CD4-positive, alpha-beta T cell (primary cell): ENCODE data around the gene ADSS1. TPM values are rescaled to one million over a fixed set of nuclear protein-coding genes. Genes with fewer than 3 reads are reported as not detected.

Source experiments
- ATAC-seq: fragments of 200-7000 bp; cut with Tn5 transposase; one replicate; pipeline ENCODE4 v1.10.0; 2022; ENCODE audit warnings: mild to moderate bottlenecking; ENCODE audit not compliant: poor library complexity
- CTCF ChIA-PET: fragments of 350-600 bp; sonication (Branson Sonifier 250); formaldehyde crosslinking; loops from one replicate; lab custom pipeline; 2021; ENCODE audit warnings: antibody characterized with exemption, inconsistent platforms; lab: Charles Lee
- POLR2A ChIA-PET: fragments of 350-600 bp; sonication (Branson Sonifier 250); formaldehyde crosslinking; loops from one replicate; lab custom pipeline; 2021; ENCODE audit warnings: antibody characterized with exemption, inconsistent platforms; lab: Charles Lee
- DNase-seq, 14 experiments: peaks; one replicate each; pipeline ENCODE4 v3.0.0-alpha.2; 2013 to 2020; ENCODE audit warnings: mixed read lengths in 2 of 14
- H3K27ac ChIP-seq, 2 donors: one replicate each; pipeline versions ENCODE4 v1.5.1 to v1.7.0; 2013; ENCODE audit warnings: low read length in 2 of 2, low read depth in 1 of 2, mild to moderate bottlenecking in 1 of 2
- H3K27me3 ChIP-seq, 2 experiments: 1 replicate in 1 of 2; 2 replicates in 1 of 2; pipeline versions ENCODE4 v1.6.1 to v1.7.0; 2013; ENCODE audit warnings: low read length in 2 of 2, control low read depth in 1 of 2, mild to moderate bottlenecking in 1 of 2, moderate library complexity in 1 of 2; ENCODE audit not compliant: insufficient read depth in 2 of 2, control insufficient read depth in 1 of 2
- H3K36me3 ChIP-seq: one replicate; pipeline ENCODE4 v1.6.1; 2013; ENCODE audit warnings: low read length, control low read depth; ENCODE audit not compliant: insufficient read depth
- H3K4me1 ChIP-seq: one replicate; pipeline ENCODE4 v1.6.1; 2013; ENCODE audit warnings: low read length, control low read depth; ENCODE audit not compliant: insufficient read depth
- H3K4me3 ChIP-seq: one replicate; pipeline ENCODE4 v1.5.1; 2013; ENCODE audit warnings: mild to moderate bottlenecking, low read length, moderate library complexity
- H3K9me3 ChIP-seq, 2 experiments: 1 replicate in 1 of 2; 2 replicates in 1 of 2; pipeline versions ENCODE4 v1.6.1 to v1.7.0; 2013; ENCODE audit warnings: low read length in 2 of 2, mild to moderate bottlenecking in 2 of 2, control low read depth in 1 of 2, moderate library complexity in 1 of 2; ENCODE audit not compliant: control insufficient read depth in 1 of 2, insufficient read depth in 1 of 2
- H3K27ac Mint-ChIP-seq: one replicate; pipeline ENCODE4 v1.8.0; 2020; ENCODE audit warnings: mixed read lengths
- H3K27me3 Mint-ChIP-seq: one replicate; pipeline ENCODE4 v1.8.0; 2021; ENCODE audit warnings: mixed read lengths
- H3K36me3 Mint-ChIP-seq: one replicate; pipeline ENCODE4 v1.8.0; 2021; ENCODE audit warnings: low read depth, mixed read lengths
- H3K4me1 Mint-ChIP-seq: one replicate; pipeline ENCODE4 v1.8.0; 2021; ENCODE audit warnings: low read depth, mixed read lengths
- H3K4me3 Mint-ChIP-seq: one replicate; pipeline ENCODE4 v1.8.0; 2020; ENCODE audit warnings: mild to moderate bottlenecking, mixed read lengths
- H3K9me3 Mint-ChIP-seq: one replicate; pipeline ENCODE4 v1.8.0; 2020; ENCODE audit warnings: mixed read lengths
- CTCF ChIP-seq: fragments of 200-600 bp; IDR thresholded peaks from one replicate; pipeline ENCODE4 v1.8.0; 2022; ENCODE audit warnings: antibody characterized with exemption, mild to moderate bottlenecking
- intact Hi-C, 2 experiments: fragments of 100-400 bp; cut with DNase I in 1 of 2; cut with micrococcal nuclease in 1 of 2; formaldehyde crosslinking; loops; one replicate each; pipeline versions ENCODE4 v1.15.1 to v1.9.0; 2023 to 2025; cut with DNase I, micrococcal nuclease
- total RNA-seq, 174 experiments: library from RNA in 2 of 174; stranded (reverse) in 2 of 174; gene quantifications; one replicate each; pipeline ENCODE4 v1.2.3 and lab custom pipeline; 2021 to 2026

Gene ADSS1
- total RNA-seq, 2 experiments from 2014 or later = 2.0 to 2.7 TPM

- H3K9me3 ChIP-seq = no peaks in the 10 kb centered on the region
- intact Hi-C loops = no loop called here
- no peaks in the 10 kb centered on the region for H3K36me3 Mint-ChIP-seq
- H3K4me3 ChIP-seq = no peak overlapping the region
- no peaks in the 10 kb centered on the region for H3K9me3 Mint-ChIP-seq
- no peaks in the 10 kb centered on the region for H3K27me3 Mint-ChIP-seq
- DNase-seq = peak in 1 of 14 experiments; percentile 17
- H3K27ac ChIP-seq = no peak overlapping the region
- peak overlapping the region; percentile 45 for H3K4me3 Mint-ChIP-seq
- CTCF ChIA-PET = no interaction called here
- no peak for ATAC-seq
- H3K4me1 ChIP-seq = peaks cover 24% of the 10 kb centered on the region
- H3K4me1 Mint-ChIP-seq = peaks cover 8% of the 10 kb centered on the region
- H3K27ac Mint-ChIP-seq = no peak overlapping the region
- no peaks in the 10 kb centered on the region for H3K27me3 ChIP-seq
- no peak for TF ChIP-seq CTCF
- no peaks in the 10 kb centered on the region for H3K36me3 ChIP-seq
- POLR2A ChIA-PET = interaction anchor here (1.0 to 3.1 kb wide), 4 partner anchors 8 to 18 kb away, joined by 3 to 11 read pairs (median 6); partner anchors contain the start of gene INF2
Measured at GRCh38 chr14:104678901-104679705, 44.9 kb upstream of the ADSS1 start.

- ChIA-PET CTCF (interaction anchor here (0.9 kb wide), 1 partner anchor 14 kb away, joined by 4 read pairs; no protein-coding TSS in a partner anchor), POLR2A (no interaction called here)
- peaks cover 28% of the 10 kb centered on the region for H3K4me1 ChIP-seq
- peak in 2 of 14 experiments; percentile 46 to 58 for DNase-seq
- Mint-ChIP-seq H3K4me3 (peak overlapping the region; percentile 45), H3K27me3 (no peaks in the 10 kb centered on the region), H3K27ac (no peak overlapping the region), H3K9me3 (no peaks in the 10 kb centered on the region), H3K36me3 (no peaks in the 10 kb centered on the region), H3K4me1 (peaks cover 15% of the 10 kb centered on the region)
- no peaks in the 10 kb centered on the region for H3K9me3 ChIP-seq
- ATAC-seq = no peak
- no peaks in the 10 kb centered on the region for H3K36me3 ChIP-seq
- H3K4me3 ChIP-seq = no peak overlapping the region
- TF ChIP-seq CTCF = no peak
- intact Hi-C loops = no loop called here
- H3K27ac ChIP-seq = no peak overlapping the region
- H3K27me3 ChIP-seq = no peaks in the 10 kb centered on the region
Measured at GRCh38 chr14:104680056-104680805, 43.8 kb upstream of the ADSS1 start.

DNA sequence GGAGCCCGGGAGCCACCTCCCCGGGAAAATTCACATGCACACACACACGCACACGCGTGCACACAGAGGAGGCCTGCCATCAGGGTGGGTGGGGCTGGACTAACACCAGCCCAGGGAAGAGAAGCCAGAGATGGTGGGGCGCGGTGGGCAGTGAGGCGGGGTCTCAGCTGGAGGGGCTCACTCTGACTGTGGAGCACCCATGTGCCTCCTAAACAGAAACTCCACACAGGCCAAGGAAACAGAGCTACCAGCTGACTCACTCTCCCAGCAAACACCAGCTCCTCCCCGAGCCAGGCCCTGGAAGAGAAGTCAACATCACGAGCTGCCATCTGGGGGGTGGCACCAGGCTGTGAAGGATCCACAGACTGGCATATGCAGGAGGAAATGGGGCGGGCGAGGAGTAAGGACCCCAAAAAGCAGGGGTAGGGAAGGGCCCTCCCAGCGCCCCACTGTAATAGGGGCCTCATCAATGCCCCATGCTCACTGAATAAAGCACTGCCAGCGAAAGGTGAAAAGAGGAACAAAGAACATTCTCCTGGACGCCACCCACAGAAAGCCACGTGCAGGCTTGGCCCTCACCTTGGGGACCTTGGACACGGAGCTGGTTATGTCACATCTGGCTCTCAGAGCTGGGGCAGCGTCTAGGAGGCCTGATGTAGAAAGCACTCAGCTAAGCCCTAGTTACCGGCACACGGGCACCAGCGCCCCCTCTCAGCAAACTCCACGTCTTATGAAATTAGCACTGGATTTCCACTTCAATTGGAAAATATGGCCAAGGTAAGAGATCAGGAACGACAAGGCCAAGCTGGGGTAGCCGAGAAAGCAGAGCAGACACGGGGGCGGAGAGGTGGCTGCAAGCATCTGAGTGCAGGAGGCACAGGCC lies 43.0 kb upstream of the ADSS1 start:
- CTCF ChIA-PET = no interaction called here

More for the DNA sequence above, 43.0 kb upstream of the ADSS1 start:
- Histone ChIP-seq H3K36me3 (no peaks in the 10 kb centered on the region), H3K4me1 (peaks cover 29% of the 10 kb centered on the region), H3K9me3 (no peaks in the 10 kb centered on the region), H3K27ac (no peak overlapping the region), H3K4me3 (no peak overlapping the region), H3K27me3 (no peaks in the 10 kb centered on the region)
- no peaks in the 10 kb centered on the region for H3K9me3 Mint-ChIP-seq
- no peak for TF ChIP-seq CTCF
- H3K27me3 Mint-ChIP-seq = no peaks in the 10 kb centered on the region
- peaks cover 20% of the 10 kb centered on the region for H3K4me1 Mint-ChIP-seq
- H3K27ac Mint-ChIP-seq = no peak overlapping the region
- no peak overlapping the region for H3K4me3 Mint-ChIP-seq
- intact Hi-C loops = no loop called here
- no peaks in the 10 kb centered on the region for H3K36me3 Mint-ChIP-seq
- POLR2A ChIA-PET = no interaction called here
- DNase-seq (peak in 2 of 14 experiments; percentile 44 to 63), ATAC-seq (no peak)
